Sigmoid colon (tissue), 4 donors: ENCODE data around the gene OR13F1.

Experiments used
- CTCF ChIP-seq, 4 experiments: fragments of 450-650 bp in 3 of 4; fragments of 200-600 bp in 1 of 4; IDR thresholded peaks; one replicate each; pipeline ENCODE4 v1.5.1; 2016 to 2019; ENCODE audit warnings: antibody characterized with exemption in 4 of 4, mild to moderate bottlenecking in 3 of 4, moderate library complexity in 2 of 4
- EP300 ChIP-seq, 4 donors: sonication (generic); formaldehyde crosslinking; IDR thresholded peaks; one replicate each; pipeline ENCODE4 v1.6.1; 2017; ENCODE audit warnings: antibody characterized with exemption in 4 of 4
- POLR2A ChIP-seq, 2 donors: fragments of 450-650 bp; IDR thresholded peaks; one replicate each; pipeline ENCODE4 v1.6.1; 2016; ENCODE audit warnings: antibody characterized with exemption in 2 of 2, mild to moderate bottlenecking in 2 of 2, moderate library complexity in 2 of 2
- POLR2AphosphoS5 ChIP-seq, 4 donors: sonication (generic); formaldehyde crosslinking; IDR thresholded peaks; one replicate each; pipeline ENCODE4 v1.6.1; 2017; ENCODE audit warnings: antibody characterized with exemption in 4 of 4

- TF ChIP-seq POLR2A (IDR thresholded peaks at IDR 0.05) (no peak), EP300 (IDR thresholded peaks at IDR 0.05) (no peak), CTCF (IDR thresholded peaks at IDR 0.05) (no peak), POLR2AphosphoS5 (IDR thresholded peaks at IDR 0.05) (no peak)
Measured at GRCh38 chr9:104485014-104485413, 19.0 kb upstream of the OR13F1 start.
